CD14-positive monocyte (primary cell): Measurements from ENCODE around the gene C1QTNF9. TPM values are rescaled to one million over a fixed set of nuclear protein-coding genes. Genes with fewer than 3 reads are reported as not detected.
A peak's percentile ranks its signal among the peaks of the same experiment; 100 is the strongest.

Source experiments
- DNase-seq, 3 donors: peaks; one replicate each; pipeline ENCODE4 v3.0.0-alpha.2; 2011 to 2022
- H2AFZ ChIP-seq: 2 replicates; pipeline ENCODE4 v1.6.0; 2012; ENCODE audit warnings: mild to moderate bottlenecking, low read depth, low read length, inconsistent platforms; ENCODE audit not compliant: insufficient read depth, poor library complexity, severe bottlenecking
- H3K27ac ChIP-seq, 2 donors: 1 replicate in 1 of 2; 2 replicates in 1 of 2; pipeline ENCODE4 v1.5.1; 2012 to 2013; ENCODE audit warnings: low read length in 2 of 2, control low read depth in 1 of 2, inconsistent platforms in 1 of 2, low read depth in 1 of 2, mild to moderate bottlenecking in 1 of 2
- H3K27me3 ChIP-seq, 2 donors: one replicate each; pipeline versions ENCODE4 v1.6.0 to v1.6.1; 2011 to 2013; ENCODE audit warnings: low read length in 2 of 2; ENCODE audit not compliant: control insufficient read depth in 2 of 2, insufficient read depth in 2 of 2
- H3K36me3 ChIP-seq, 2 donors: replicated peaks in 1 of 2; 1 replicate in 1 of 2; 2 replicates in 1 of 2; pipeline versions ENCODE4 v1.5.1 to v1.6.1; 2012 to 2013; ENCODE audit warnings: low read length in 2 of 2, control low read depth in 1 of 2, inconsistent platforms in 1 of 2, mild to moderate bottlenecking in 1 of 2; ENCODE audit not compliant: insufficient read depth in 2 of 2, control insufficient read depth in 1 of 2
- H3K4me1 ChIP-seq, 2 donors: 1 replicate in 1 of 2; 2 replicates in 1 of 2; pipeline versions ENCODE4 v1.5.1 to v1.6.1; 2012 to 2013; ENCODE audit warnings: low read length in 2 of 2, control low read depth in 1 of 2, inconsistent platforms in 1 of 2, mild to moderate bottlenecking in 1 of 2, moderate library complexity in 1 of 2; ENCODE audit not compliant: insufficient read depth in 2 of 2, control insufficient read depth in 1 of 2
- H3K4me2 ChIP-seq: replicated peaks from 2 replicates; pipeline ENCODE3; 2012; ENCODE audit warnings: low read length, moderate library complexity, mild to moderate bottlenecking; ENCODE audit not compliant: poor library complexity, severe bottlenecking; ENCODE audit errors: extremely low read depth
- H3K4me3 ChIP-seq, 3 experiments: fragments of 200-600 bp in 1 of 3; sonication (generic) in 1 of 3; replicated peaks in 1 of 3; 1 replicate in 2 of 3; 2 replicates in 1 of 3; pipeline ENCODE4 v1.5.1; 2011 to 2013; ENCODE audit warnings: low read length in 3 of 3, mild to moderate bottlenecking in 3 of 3, control low read depth in 2 of 3, low read depth in 2 of 3, inconsistent platforms in 1 of 3, moderate library complexity in 1 of 3
- H3K79me2 ChIP-seq: 2 replicates; pipeline ENCODE4 v1.6.0; 2012; ENCODE audit warnings: mild to moderate bottlenecking, control low read depth, inconsistent platforms, low read length, moderate library complexity; ENCODE audit not compliant: insufficient read depth
- H3K9ac ChIP-seq: 2 replicates; pipeline ENCODE4 v1.6.0; 2017; ENCODE audit warnings: low read length, mild to moderate bottlenecking; ENCODE audit not compliant: insufficient read depth, poor library complexity, severe bottlenecking
- H3K9me3 ChIP-seq, 2 donors: replicated peaks in 1 of 2; 1 replicate in 1 of 2; 2 replicates in 1 of 2; pipeline versions ENCODE4 v1.5.1 to v1.6.1; 2012 to 2013; ENCODE audit warnings: low read length in 2 of 2, control low read depth in 1 of 2; ENCODE audit not compliant: control insufficient read depth in 1 of 2, insufficient read depth in 1 of 2
- H4K20me1 ChIP-seq: 2 replicates; pipeline ENCODE4 v1.6.0; 2012; ENCODE audit warnings: mild to moderate bottlenecking, low read length, control low read depth, moderate library complexity; ENCODE audit not compliant: insufficient read depth
- H3K27ac Mint-ChIP-seq, 7 donors: one replicate each; pipeline ENCODE4 v1.8.0; 2020; ENCODE audit warnings: mild to moderate bottlenecking in 7 of 7, mixed read lengths in 7 of 7, moderate library complexity in 6 of 7, inconsistent platforms in 2 of 7
- H3K27me3 Mint-ChIP-seq, 3 donors: one replicate each; pipeline ENCODE4 v1.8.0; 2021 to 2022; ENCODE audit warnings: low read depth in 3 of 3, mild to moderate bottlenecking in 3 of 3, mixed read lengths in 3 of 3, moderate library complexity in 3 of 3, inconsistent platforms in 1 of 3
- H3K36me3 Mint-ChIP-seq, 2 donors: one replicate each; pipeline ENCODE4 v1.8.0; 2020; ENCODE audit warnings: mixed read lengths in 2 of 2, inconsistent platforms in 1 of 2, mild to moderate bottlenecking in 1 of 2
- H3K4me1 Mint-ChIP-seq: one replicate; pipeline ENCODE4 v1.8.0; 2020; ENCODE audit warnings: mild to moderate bottlenecking, mixed read lengths
- H3K4me3 Mint-ChIP-seq, 2 donors: one replicate each; pipeline ENCODE4 v1.8.0; 2020; ENCODE audit warnings: mild to moderate bottlenecking in 2 of 2, mixed read lengths in 2 of 2, moderate library complexity in 1 of 2
- H3K9me3 Mint-ChIP-seq, 7 donors: one replicate each; pipeline ENCODE4 v1.8.0; 2020 to 2022; ENCODE audit warnings: mixed read lengths in 7 of 7, mild to moderate bottlenecking in 6 of 7, moderate library complexity in 6 of 7, inconsistent platforms in 2 of 7
- CTCF ChIP-seq: fragments of 200-600 bp; IDR thresholded peaks from one replicate; pipeline ENCODE4 v1.8.0; 2022; ENCODE audit warnings: antibody characterized with exemption, mild to moderate bottlenecking
- WGBS: methylation state at CpG from one replicate; pipeline ENCODE4 v1.1.5; 2013; ENCODE audit warnings: missing lambda C conversion rate; ENCODE audit not compliant: insufficient coverage; 5-methylcytosine and 5-hydroxymethylcytosine counted together
- intact Hi-C, 2 donors: fragments of 100-400 bp; cut with micrococcal nuclease; formaldehyde crosslinking; loops; one replicate each; pipeline versions ENCODE4 v1.15.0 to v1.15.1; 2023
- polyA plus RNA-seq, 3 donors: library from polyadenylated mRNA; depleted of rRNA in 1 of 3; unstranded in 2 of 3; stranded (reverse) in 1 of 3; fragments of 300-500 nt in 2 of 3; fragments of >200 nt in 1 of 3; fragmentation: Illumina TruSeq in 2 of 3; gene quantifications; 1 replicate in 2 of 3; 2 replicates in 1 of 3; pipeline ENCODE4 v1.2.3, GENCODE V29; 2012 to 2021

Gene C1QTNF9
- polyA plus RNA-seq, 3 donors = not detected

- Mint-ChIP-seq H3K9me3 (peaks cover 0 to under 1% (median 0%) of the 10 kb centered on the region in 7 donors), H3K4me3 (no peak overlapping the region), H3K4me1 (peaks cover 56% of the 10 kb centered on the region), H3K27ac (peak overlapping the region in 4 of 7 donors; percentile 14 to 72 (median 30)), H3K27me3 (no peaks in the 10 kb centered on the region), H3K36me3 (peaks cover 78 to 88% of the 10 kb centered on the region in 2 donors)
- H3K9ac ChIP-seq = no peak overlapping the region
- H3K27ac ChIP-seq = no peak overlapping the region
- peaks cover 29% of the 10 kb centered on the region for H3K79me2 ChIP-seq
- H3K4me1 ChIP-seq = peaks cover 41 to 51% of the 10 kb centered on the region in 2 donors
- H4K20me1 ChIP-seq = peaks cover 17% of the 10 kb centered on the region
- H3K27me3 ChIP-seq = no peaks in the 10 kb centered on the region
- H3K4me2 ChIP-seq = no peak overlapping the region
- intact Hi-C loops = loop anchor here (5.0 to 10.0 kb wide), 3 partner anchors 33 to 230 kb away; partner anchors contain the start of gene PARP4 (in 1 of the 2)
- H2AFZ ChIP-seq = no peak overlapping the region
- no peak overlapping the region for H3K4me3 ChIP-seq
- 94% methylated on average over 8 of the region's 10 CpGs for WGBS
- TF ChIP-seq CTCF = no peak
- no peaks in the 10 kb centered on the region for H3K9me3 ChIP-seq
- DNase-seq = no peak
- H3K36me3 ChIP-seq = peaks cover 67 to 82% of the 10 kb centered on the region in 2 donors
Observed at GRCh38 chr13:24284889-24285565, 24.4 kb upstream of the C1QTNF9 start.

- 97% methylated on average over 11 of the region's 11 CpGs for WGBS
Observed at GRCh38 chr13:24286624-24287023, 22.8 kb upstream of the C1QTNF9 start.

More at GRCh38 chr13:24286624-24287023, 22.8 kb upstream of the C1QTNF9 start:
- Histone ChIP-seq H3K4me1 (peaks cover 25 to 35% of the 10 kb centered on the region in 2 donors), H3K36me3 (peaks cover 78 to 93% of the 10 kb centered on the region in 2 donors), H3K27ac (no peak overlapping the region), H3K9ac (no peak overlapping the region), H3K4me3 (no peak overlapping the region), H3K9me3 (no peaks in the 10 kb centered on the region), H4K20me1 (peaks cover 6% of the 10 kb centered on the region), H2AFZ (no peak overlapping the region), H3K4me2 (no peak overlapping the region), H3K79me2 (peaks cover 18% of the 10 kb centered on the region), H3K27me3 (no peaks in the 10 kb centered on the region)
- Mint-ChIP-seq H3K27ac (peak overlapping the region in 3 of 7 donors; percentile 1 to 63 (median 21)), H3K4me1 (peaks cover 41% of the 10 kb centered on the region), H3K9me3 (peaks cover 0 to 2% (median 0%) of the 10 kb centered on the region in 7 donors), H3K36me3 (peaks cover 85 to 94% of the 10 kb centered on the region in 2 donors), H3K4me3 (no peak overlapping the region), H3K27me3 (no peaks in the 10 kb centered on the region)
- TF ChIP-seq CTCF = no peak
- DNase-seq = no peak
- intact Hi-C loops = loop anchor here in 1 of 2 donors (5.0 to 10.0 kb wide), 2 partner anchors 34 to 228 kb away; partner anchors contain the start of gene PARP4
